DMS53 treated with DMSO at 0.1 percent for 48 hours (cell line): ENCODE data around the gene SPATC1L.

Experiments
- DNase-seq: peaks from one replicate; lab custom pipeline; 2025; ENCODE audit not compliant: unreplicated experiment; lab: John Stamatoyannopoulos, UW

Gene SPATC1L

DNA sequence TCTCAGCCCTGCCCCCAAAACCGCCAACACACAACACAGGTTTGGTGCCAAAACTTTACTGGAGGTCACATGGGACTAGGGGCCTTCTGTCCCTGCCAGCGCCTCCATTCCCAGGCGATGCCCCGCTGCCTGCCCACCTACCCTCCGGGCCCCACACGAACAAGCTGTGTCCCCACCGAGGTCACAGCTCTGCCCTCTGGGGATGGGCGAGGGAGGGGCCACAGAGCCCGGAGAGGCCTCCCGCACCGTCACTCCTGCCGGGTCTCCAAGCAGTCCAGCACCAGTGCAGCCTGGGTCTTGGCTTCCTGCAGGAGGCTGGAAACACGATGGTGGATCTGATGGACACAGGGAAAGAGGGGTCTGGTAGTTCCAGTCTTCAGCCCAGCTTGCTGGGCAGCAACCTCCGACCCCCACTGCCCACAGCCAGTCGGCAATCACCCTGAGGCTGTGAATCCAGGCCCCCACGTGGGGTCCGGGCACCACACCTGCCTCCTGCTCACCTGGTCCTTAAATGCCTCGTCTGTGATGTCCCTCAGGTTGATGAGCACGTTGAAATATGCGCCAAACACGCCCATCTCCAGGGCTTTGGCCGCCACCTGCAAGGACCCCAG is 47.4 kb downstream of the SPATC1L start:
- DNase-seq = no peak

DNA sequence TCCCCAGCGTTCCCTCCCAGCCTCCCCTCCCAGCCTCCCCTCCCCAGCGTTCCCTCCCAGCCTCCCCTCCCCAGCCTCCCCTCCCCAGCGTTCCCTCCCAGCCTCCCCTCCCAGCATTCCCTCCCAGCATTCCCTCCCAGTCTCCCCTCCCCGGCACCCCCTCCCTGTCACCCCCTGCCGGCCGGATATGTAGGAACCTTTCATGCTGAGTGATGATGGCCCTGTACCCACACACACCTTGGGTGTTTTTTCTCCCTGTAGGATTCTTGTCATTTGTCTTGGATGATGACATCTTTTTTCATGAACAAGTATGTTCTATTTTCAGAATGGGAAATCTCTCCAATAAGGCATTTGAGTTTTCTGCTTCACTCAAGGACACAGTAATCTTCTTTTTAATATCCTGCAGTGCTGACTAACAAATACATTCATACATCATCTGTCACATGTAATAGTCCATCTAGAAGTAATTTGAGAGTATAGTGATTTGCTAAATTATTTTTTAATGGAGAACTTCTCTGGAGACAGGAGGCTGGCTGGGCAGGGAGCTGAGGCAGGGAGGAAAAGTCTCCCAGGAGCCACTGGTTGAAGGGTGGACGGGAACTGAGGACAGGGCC is 48.4 kb downstream of the SPATC1L start:
- no peak for DNase-seq

DNA sequence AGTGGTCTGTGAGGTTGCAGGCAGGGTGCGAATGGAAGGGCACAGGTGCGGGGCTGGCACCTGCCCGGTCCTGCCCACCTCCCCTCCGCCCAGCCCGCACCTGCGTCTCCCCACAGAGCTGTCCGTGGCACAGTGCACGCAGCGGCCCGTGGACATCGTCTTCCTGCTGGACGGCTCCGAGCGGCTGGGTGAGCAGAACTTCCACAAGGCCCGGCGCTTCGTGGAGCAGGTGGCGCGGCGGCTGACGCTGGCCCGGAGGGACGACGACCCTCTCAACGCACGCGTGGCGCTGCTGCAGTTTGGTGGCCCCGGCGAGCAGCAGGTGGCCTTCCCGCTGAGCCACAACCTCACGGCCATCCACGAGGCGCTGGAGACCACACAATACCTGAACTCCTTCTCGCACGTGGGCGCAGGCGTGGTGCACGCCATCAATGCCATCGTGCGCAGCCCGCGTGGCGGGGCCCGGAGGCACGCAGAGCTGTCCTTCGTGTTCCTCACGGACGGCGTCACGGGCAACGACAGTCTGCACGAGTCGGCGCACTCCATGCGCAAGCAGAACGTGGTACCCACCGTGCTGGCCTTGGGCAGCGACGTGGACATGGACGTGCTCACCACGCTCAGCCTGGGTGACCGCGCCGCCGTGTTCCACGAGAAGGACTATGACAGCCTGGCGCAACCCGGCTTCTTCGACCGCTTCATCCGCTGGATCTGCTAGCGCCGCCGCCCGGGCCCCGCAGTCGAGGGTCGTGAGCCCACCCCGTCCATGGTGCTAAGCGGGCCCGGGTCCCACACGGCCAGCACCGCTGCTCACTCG is 52.2 kb downstream of the SPATC1L start:
- DNase-seq = no peak

DNA sequence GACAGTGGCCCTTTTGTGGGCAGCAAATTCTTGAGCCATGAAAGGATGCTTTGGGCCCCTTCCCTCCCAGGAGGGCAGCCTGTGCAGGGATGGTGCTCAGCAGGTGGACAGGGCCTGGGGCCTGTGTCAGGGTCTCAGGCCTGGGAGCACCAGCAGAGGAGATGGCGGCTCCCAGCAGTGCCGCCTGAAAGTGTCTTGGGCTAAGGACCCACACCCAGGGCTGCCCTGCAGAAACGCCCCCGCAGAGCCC is 52.7 kb downstream of the SPATC1L start:
- DNase-seq = no peak

DNA sequence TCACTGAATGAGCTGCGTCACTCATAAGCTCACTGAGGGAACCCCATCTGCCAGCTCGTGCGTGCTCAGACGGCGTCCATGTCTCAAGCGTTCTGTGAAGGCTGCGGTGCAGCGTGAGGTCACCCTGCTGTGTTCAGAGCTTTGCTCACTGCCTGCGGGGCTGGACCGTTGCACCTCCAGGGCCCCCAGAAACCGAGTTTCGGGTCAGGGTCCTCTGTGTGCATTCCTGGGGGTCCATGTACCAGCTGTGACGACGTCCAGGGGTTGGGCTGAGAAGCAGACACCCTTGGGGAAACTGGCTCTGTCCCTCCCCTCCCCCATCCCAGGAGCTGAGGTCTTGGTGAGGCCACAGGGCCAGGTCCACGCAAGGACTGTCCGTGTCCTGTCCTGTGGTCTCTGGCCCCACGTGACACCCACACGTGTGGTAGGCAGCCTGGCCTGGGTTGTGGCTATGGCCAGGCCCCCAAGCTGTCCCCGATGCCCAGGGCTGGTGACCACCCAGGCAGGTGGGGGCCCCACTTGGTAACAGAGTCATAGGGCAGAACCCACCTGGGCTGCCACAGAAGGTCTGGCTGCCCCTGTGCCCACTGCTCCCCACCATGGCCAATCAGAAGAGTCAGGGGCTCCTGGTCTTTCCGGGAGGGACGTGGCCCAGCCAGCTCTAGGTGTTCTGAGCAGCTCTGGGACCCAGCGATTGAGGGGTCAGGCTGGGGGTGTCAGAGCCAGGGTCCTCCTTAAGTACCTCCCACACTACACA is 53.2 kb downstream of the SPATC1L start:
- DNase-seq = no peak

DNA sequence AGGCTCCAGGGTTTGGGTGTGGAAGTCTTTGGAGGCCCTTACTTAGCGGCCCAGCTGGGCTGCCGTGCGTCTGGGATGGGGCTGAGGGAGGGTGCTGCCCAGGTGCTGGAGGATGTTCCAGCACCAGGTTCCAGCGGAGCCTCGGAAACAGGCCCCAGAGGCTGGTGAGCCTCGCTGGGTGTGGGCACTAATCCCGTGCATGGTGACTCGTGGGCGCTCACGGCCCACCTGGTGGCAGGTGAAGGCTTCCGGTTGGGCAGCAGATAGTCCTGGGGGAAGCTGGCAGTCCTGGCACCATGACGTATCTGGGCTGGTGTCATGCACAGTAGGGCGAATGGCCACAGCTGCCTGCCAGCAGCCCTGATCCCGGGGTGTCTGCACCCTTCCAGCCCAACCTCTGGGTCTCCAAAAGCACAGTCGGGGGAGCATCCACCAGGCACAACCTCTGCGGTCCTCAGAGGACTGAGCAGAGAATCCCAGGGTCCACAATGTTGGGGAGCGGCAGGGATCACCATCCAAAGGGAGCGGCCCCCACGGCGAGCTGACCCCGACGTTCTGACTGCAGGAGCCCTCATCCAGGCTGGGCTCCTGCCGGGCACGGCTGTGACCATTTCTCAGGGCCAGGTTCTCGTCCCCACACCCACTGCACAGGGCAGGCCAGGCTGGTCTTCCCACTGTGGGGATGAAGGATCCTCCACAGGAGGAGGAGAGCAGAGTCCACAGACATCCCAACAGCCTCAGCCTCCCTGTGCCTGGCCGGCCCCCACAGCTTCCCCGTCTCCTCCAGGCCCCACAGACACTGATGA is 54.2 kb downstream of the SPATC1L start:
- no peak for DNase-seq

DNA sequence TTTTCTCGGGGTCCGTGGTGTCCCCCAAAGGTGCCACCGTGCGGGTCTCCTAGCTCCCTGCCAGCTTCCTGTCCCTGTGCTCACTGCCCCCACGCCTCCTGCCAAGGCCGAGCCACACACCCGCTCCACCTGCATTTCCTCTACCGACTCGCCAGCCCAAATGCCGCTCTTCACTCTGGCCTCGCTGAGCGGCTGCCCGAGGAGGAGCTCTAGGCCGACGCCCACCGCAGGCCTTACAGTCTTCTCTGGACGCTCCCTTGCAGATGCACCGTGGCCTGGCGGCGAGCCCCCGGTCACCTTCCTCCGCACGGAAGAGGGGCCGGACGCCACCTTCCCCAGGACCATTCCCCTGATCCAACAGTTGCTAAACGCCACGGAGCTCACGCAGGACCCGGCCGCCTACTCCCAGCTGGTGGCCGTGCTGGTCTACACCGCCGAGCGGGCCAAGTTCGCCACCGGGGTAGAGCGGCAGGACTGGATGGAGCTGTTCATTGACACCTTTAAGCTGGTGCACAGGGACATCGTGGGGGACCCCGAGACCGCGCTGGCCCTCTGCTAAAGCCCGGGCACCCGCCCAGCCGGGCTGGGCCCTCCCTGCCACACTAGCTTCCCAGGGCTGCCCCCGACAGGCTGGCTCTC is 55.2 kb downstream of the SPATC1L start:
- no peak for DNase-seq

DNA sequence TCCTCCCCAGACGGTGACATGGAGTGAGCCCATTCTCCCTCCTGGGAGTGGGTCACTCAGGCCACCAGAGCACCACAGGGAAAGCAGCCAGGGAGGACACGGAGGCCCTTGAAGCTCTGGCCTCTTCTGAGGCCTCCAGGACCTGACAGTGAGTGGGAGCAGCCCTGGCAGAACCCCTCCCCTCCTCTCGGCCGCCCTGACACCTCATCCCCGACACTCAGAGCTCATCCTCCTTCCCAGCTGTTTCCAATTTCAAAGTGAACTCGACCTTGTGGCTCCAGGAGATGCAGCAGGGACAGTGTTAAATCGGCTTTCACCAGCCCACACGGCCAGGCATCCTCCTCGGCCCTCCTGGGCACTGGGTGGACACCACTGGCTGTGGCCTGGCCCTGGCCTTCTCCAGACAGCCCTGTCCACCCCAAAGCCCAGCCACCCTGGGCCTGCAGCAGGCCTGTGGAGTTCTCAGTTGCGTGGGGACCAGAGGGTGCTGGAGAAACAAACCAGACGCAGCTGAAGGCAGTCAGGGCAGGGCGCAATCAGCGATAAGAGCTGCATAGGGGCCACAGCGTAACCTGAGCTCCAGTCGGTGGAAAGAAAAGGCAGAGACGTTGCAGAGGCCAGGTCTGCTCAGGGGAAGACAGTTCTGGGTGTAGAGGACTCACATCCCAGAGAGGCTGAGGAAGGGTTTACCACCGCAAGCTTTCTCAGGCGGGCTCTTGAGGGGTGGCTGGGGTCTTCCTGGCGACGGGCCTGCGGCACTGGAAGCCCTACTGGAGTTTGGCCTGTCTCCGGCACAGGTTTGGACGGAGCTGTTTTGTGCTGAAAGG is 55.9 kb downstream of the SPATC1L start:
- no peak for DNase-seq

DNA sequence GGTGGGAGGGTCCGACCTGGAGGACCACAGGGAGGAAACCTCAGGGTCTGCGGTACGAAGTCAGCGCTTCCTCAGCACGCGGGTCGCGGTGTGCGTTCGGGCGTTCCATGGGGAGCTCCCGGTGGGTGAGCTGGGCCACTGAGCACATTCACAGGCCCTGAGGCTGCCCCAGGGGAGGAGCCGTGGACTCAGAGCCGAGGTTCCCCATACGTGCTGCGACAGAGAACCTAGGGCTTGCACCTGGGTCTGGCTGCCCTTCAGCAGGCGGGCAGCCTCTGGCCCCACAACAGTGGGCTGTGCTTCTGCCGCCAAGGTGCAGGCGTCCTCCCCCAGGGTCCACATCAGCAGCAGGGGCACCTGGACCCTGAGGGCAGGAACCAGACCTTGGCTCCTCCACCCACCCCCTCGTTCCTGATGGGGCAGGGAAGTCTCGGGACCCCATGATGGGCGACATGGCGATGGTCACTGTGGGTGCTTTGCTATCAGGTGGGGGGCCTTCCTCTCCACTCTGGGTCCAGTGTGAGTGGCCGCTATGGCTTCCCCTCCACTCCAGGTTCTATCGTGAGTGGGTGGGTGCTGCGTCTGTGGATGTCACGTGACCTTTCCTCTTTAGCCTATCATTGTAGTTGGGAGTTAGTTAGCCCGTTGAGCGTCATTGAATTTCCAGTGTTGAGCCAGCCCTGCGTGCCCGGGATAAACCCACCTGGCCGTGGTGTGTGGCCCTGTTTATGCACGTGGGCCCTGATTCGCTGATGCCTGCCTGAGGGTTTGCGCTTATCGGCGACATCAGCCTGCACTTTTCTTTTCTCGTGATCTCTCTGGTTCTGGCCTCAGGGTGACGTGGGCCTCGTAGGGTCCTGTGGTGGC is 56.8 kb downstream of the SPATC1L start:
- DNase-seq = no peak

DNA sequence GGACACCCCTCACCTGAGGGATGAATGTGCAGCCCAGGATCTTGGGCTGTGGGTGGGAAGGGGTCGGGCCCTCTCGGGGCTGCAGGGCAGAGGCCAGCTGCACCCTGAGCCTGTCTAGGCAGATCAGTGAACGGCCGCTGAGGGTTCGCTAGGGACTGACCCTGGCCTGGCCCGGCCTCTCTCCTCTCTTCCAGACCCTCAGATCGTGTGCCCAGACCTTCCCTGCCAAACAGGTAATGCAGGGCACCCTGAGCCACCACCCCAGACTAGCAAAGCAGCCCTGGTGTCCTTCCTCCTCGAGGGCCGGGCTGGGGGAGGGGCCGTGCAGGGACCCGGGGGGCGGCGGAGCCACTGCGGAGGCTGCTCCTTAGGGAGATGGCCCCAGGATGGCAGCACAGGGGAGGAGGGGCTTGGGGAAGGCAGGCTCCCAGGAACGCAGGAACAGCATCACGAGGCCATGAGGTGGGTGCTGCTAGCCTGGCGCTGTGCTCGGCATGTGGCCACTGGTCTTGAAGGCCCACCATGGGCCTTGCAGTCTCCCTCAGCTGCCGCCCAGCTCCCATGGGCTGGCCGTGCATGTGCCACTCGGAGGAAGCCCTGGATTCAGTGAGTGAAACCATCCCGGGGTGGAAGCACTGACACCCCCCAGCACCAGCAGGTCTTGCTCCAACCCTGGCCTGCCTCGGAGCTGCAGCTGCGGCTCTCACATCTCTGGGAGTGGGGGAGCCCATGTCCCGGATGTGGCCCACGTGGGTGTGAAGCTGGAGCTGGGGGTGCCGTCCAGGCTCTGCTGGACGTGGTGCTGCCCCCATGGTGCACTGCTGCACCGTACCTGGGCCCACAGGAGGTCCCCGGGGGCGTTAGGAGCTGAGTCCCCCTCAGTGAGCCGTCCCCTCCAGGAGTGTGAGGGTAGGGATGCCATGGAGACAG is 57.7 kb downstream of the SPATC1L start:
- DNase-seq = no peak

DNA sequence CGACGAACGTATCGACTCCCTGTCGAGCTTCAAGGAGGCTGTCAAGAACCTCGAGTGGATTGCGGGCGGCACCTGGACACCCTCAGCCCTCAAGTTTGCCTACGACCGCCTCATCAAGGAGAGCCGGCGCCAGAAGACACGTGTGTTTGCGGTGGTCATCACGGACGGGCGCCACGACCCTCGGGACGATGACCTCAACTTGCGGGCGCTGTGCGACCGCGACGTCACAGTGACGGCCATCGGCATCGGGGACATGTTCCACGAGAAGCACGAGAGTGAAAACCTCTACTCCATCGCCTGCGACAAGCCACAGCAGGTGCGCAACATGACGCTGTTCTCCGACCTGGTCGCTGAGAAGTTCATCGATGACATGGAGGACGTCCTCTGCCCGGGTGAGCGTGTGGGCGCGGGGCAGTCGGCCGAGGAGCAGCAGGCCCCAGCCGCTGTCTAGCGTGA is 58.4 kb downstream of the SPATC1L start:
- no peak for DNase-seq

DNA sequence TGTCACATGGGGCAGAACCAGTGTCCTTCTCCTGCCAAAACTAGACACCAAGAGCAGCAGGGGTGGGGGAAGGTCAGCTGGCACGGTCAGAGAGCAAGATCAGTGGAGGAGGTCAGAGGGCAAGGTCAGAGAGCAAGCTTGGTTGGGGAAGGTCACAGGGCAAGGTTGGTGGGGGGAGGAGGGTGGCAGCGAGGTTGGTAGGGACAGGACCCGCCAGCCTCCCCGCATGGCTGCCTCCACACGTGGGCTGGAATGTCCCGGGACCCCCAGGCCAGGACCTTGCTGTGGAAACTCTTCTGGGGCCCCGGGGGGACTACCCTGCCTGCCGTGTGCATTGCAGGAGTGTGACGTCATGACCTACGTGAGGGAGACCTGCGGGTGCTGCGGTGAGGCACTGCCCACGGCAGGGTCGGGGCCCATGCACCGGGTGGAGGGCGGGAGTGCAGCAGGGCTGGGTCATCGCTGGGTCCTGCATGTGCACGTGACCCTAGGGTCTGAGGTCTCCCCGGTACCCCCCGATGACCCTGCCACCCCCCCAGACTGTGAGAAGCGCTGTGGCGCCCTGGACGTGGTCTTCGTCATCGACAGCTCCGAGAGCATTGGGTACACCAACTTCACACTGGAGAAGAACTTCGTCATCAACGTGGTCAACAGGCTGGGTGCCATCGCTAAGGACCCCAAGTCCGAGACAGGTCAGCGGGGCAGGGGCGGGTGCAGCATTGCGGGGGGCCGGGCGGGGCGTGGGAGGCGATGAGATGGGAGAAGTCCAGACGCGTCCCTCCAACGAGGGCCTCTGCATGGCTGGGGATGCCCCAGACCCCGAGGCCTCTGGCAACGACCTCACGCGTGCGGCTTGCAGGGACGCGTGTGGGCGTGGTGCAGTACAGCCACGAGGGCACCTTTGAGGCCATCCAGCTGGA is 59.1 kb downstream of the SPATC1L start:
- DNase-seq = no peak

DNA sequence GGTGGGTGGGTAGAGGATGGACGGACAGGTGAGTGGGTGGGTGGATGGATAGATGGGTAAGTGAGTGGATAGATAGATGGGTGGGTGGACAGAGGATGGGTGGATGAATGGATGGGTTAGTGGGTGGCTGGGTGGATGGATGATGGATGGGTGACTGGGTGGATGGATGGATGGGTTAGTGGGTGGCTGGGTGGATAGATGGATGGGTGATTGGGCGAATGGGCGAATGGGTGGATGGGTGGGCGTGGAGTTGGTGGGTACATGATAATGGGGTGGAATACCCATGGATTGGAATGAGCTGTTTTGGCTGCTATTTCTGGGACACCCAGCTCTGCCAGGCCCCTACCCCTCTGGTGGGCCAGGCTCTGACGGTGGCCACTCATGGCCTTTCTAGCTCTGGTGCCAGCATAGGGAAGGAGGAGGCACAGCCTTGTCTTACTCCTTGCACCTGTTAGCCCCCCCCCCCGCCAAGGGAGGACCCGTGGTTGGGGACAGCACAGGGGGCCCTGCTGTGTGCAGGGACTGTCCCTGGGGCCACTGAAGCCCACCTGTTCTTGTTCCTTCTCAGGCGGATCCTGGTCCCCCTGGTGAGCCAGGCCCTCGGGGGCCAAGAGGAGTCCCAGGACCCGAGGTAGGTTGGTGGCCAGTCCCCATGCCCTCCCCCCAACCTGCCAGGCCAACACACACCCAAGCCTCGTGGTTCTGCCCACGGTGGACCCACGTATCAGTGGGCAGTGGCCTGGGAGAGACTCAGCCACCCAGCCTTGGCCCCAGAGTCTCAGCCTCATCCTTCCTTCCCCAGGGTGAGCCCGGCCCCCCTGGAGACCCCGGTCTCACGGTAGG is 60.0 kb downstream of the SPATC1L start:
- DNase-seq = no peak

DNA sequence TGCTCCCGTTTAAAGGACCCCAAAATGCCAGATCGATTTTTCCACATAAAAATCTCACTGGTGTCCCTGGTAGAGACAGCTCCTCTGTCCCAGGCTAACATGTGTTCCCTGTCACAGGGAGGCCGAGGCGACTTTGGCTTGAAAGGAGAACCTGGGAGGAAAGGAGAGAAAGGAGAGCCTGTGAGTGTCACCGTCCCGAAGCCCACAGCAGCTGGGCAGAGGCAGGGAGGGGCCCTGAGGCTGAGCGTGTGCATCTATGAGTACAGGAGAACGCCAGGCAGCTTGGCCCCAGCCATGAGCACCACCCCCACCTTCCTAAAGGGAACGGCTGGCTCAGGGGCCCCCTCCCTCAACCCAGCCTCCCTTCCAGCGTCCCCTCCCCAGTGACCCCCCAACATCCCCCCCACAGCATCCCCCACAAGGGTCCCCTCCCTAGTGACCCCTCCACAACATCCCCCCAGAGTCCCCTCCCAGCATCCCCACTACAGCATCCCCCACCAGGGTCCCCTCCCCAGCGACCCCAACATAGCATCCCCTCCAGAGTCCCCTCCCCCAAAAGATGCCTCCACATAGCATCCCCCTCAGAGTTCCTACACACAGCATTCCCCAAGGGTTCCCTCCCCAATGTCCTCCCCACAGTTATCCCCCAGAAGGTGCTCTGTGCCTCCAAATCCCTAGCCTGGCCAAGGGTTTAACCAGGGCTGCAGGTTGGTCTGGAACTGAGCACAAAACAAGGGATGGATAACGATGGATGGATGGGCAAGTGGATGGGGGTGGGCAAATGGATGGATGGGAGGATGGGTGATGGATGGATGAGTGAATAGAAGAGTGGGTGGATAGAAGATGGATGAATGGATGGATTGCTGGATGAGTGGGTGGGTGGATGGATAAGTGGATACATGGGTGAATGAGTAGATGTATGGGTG is 61.2 kb downstream of the SPATC1L start:
- no peak for DNase-seq

DNA sequence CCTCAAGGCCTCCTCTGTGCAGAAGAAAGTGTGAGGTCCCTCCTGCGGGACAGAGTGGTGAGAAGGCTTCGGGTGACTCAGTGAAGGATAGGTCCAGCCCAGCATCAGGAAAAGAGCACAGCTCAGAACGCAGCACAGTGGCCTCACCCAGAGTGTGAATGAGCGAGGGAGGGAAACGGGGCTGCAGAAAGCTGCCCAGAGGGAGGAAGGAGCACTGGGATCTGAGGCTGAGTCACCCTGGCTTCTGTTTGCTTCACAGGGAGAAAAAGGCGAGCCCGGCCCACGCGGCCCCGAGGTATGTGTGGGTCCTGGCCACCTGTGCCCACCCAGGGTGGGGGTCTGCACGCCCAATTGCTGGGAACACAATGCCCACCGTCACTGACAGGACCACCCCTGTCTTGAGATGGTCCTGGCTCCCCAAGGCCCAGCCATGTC is 62.0 kb downstream of the SPATC1L start:
- DNase-seq = no peak
